GM12864 (cell line): ENCODE measurements around the gene PREPL.

Experiments
- DNase-seq: peaks from one replicate; pipeline ENCODE4 v3.0.0-alpha.2; 2011; ENCODE audit warnings: low read depth
- H3K4me3 ChIP-seq: 2 replicates; pipeline ENCODE4 v1.5.1; 2011; ENCODE audit warnings: mild to moderate bottlenecking, low read depth, low read length, control low read depth
- CTCF ChIP-seq: IDR thresholded peaks from 2 replicates; pipeline ENCODE4 v1.5.1; 2011; ENCODE audit warnings: low read depth, mild to moderate bottlenecking, moderate library complexity, low read length, control low read depth, inconsistent platforms; ENCODE audit errors: missing control alignments

PREPL gene

GRCh38 chr2:44377486-44377885 is 16.2 kb upstream of the PREPL start:
- DNase-seq: no peak
- no peak overlapping the region for H3K4me3 ChIP-seq
- TF ChIP-seq CTCF: no peak

GRCh38 chr2:44372246-44372645 is 11.0 kb upstream of the PREPL start:
- H3K4me3 ChIP-seq: no peak overlapping the region
- TF ChIP-seq CTCF: no peak
- DNase-seq: no peak

GRCh38 chr2:44371445-44371844 is 10.2 kb upstream of the PREPL start:
- no peak for TF ChIP-seq CTCF
- no peak for DNase-seq
- no peak overlapping the region for H3K4me3 ChIP-seq

GRCh38 chr2:44369392-44369791 is 8.1 kb upstream of the PREPL start:
- TF ChIP-seq CTCF: no peak
- no peak for DNase-seq

GRCh38 chr2:44367591-44367990 is 6.3 kb upstream of the PREPL start:
- no peak overlapping the region for H3K4me3 ChIP-seq
- no peak for TF ChIP-seq CTCF
- no peak for DNase-seq

More at GRCh38 chr2:44369392-44369791, 8.1 kb upstream of the PREPL start:
- H3K4me3 ChIP-seq: no peak overlapping the region

- TF ChIP-seq CTCF: no peak
- no peak for DNase-seq
- H3K4me3 ChIP-seq: no peak overlapping the region
Measured at GRCh38 chr2:44364604-44365003, 3.3 kb upstream of the PREPL start.

DNA sequence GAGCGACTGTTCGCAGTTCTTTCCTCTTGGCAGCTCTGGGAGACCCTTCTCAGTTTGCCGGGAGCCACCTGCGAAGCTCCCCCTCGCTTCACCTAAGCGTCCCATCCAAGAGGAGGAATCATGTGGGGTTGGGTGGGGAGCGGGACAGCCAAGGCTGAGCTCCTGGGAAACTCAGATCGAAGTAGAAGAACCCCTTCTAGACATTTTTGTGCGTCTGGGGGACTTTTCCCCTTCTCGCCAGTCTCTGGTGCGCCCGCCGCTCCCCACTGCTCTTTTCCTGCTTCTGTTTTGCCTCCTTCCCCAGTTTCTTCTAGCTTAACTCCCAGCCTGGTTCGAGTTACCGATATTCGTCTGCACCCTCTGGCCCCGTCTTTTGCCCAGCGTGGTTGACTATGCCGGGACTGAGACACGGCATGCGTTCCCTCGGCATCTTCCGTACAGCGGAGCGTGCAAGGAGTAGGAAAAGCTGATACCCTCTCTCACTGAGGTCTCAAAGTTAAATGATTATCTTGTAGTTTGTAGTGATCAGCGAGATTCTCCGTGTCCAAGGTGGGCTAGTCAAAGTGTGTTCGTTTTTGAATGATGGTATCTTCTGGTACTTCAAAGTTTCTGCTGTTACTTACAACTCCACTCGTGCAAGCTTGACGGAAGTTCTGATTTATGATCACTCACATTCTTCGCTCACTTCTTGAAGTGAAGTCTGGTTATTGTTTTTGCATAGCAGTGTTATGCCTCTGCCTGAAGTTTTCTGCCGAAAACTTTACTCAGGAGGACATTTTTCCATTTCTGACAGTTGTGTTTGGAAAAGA is 1.1 kb upstream of the PREPL start:
- no peak for TF ChIP-seq CTCF
- DNase-seq: peak; percentile 12
- H3K4me3 ChIP-seq: peak overlapping the region; percentile 82
